Dedifferentiated amniotic fluid mesenchymal stem cell (primary cell): ENCODE measurements around the gene GCKR.

ENCODE experiments used
- DNase-seq: peaks from one replicate; pipeline ENCODE4 v3.0.0-alpha.2; 2016; ENCODE audit errors: extremely low spot score

Gene GCKR

DNA sequence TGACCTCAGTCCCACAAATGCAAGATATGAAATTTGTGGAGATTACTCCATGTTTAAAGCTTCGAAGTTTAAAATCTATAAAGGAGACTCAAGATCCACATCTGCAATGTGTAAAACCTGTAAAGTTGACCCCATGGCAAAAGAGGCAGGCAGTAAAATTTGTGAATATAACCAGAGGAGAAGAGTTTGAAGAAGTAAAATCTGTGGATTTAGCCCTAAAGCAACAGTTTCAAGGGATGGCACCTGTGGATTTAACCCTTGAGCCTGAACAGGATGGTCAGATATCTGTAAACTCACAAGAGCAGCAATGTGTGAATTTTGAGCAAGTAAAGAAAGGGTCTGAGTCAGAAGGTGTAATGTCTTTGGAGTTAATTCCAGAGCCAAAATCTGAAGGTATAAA, 75.0 kb downstream of the GCKR start:
- no peak for DNase-seq

DNA sequence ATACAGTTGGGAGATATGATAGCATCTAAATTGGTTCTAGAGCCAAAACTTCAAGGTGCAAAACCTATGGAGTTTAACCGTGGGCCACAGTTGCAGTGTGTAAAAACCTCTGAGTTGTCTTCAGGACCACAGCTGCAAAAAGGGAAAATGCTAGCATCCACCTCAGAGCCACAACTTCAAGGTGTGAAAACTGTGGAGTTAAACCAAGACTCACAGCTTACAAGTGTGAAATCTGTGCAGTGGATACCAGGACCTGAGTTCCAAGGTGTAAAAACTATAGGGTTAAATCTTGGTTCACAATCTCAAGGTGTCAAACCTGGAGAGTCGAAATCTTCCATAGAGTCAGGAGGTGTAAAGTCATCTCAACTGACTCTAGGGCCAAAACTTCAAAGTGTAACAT, 75.8 kb downstream of the GCKR start:
- DNase-seq: no peak

DNA sequence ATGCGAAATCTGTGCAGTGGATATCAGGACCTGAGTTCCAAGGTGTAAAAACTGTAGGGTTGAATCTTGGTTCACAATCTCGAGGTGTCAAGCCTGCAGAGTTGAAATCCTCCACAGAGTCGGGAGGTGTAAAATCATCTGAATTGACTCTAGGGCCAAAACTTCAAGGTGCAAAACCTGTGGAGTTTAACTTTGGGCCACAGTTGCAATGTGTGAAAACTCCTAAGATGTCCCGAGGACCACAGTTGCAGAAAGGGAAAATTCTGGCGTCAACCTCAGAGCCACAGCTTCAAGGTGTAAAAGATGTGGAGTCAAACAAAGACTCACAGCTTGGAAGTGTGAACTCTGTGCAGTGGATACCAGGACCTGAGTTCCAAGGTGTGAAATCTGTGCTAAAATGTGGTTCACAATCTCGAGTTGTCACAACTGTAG, 76.4 kb downstream of the GCKR start:
- no peak for DNase-seq
